Naive thymus-derived CD4-positive, alpha-beta T cell (primary cell): Measurements from ENCODE around the gene GPR78. TPM values are rescaled to one million over a fixed set of nuclear protein-coding genes. Genes with fewer than 3 reads are reported as not detected.

ENCODE experiments used
- ATAC-seq: fragments of 150-1000 bp; cut with Tn5 transposase; 2 replicates; pipeline ENCODE4 v1.10.0; 2021; ENCODE audit warnings: mild to moderate bottlenecking, moderate library complexity
- CTCF ChIA-PET: fragments of 350-600 bp; sonication (Branson Sonifier 250); formaldehyde crosslinking; loops from one replicate; lab custom pipeline; 2021; ENCODE audit warnings: antibody characterized with exemption; lab: Charles Lee
- POLR2A ChIA-PET: fragments of 350-600 bp; sonication (Branson Sonifier 250); formaldehyde crosslinking; loops from one replicate; lab custom pipeline; 2021; ENCODE audit warnings: antibody characterized with exemption, inconsistent platforms; lab: Charles Lee
- DNase-seq, 9 donors: peaks; one replicate each; pipeline versions ENCODE4 v3.0.0 to v3.0.0-alpha.2; 2020 to 2022; ENCODE audit warnings: mixed read lengths in 1 of 9
- H3K27ac ChIP-seq: one replicate; pipeline ENCODE4 v1.7.0; 2013; ENCODE audit warnings: mild to moderate bottlenecking, low read depth, low read length, moderate library complexity
- H3K27me3 ChIP-seq, 2 donors: one replicate each; pipeline ENCODE4 v1.7.0; 2013; ENCODE audit warnings: low read length in 2 of 2, mild to moderate bottlenecking in 2 of 2, moderate library complexity in 2 of 2; ENCODE audit not compliant: control insufficient read depth in 2 of 2, insufficient read depth in 2 of 2
- H3K36me3 ChIP-seq, 3 experiments: 1 replicate in 2 of 3; 2 replicates in 1 of 3; pipeline ENCODE4 v1.7.0; 2013; ENCODE audit warnings: low read length in 3 of 3, mild to moderate bottlenecking in 3 of 3, moderate library complexity in 1 of 3; ENCODE audit not compliant: insufficient read depth in 3 of 3, control insufficient read depth in 2 of 3
- H3K4me1 ChIP-seq, 2 donors: one replicate each; pipeline ENCODE4 v1.7.0; 2013; ENCODE audit warnings: low read length in 2 of 2, mild to moderate bottlenecking in 2 of 2, moderate library complexity in 1 of 2; ENCODE audit not compliant: control insufficient read depth in 2 of 2, insufficient read depth in 2 of 2
- H3K4me3 ChIP-seq: 2 replicates; pipeline ENCODE4 v1.7.0; 2013; ENCODE audit warnings: mild to moderate bottlenecking, low read length
- H3K9me3 ChIP-seq, 3 experiments: 1 replicate in 2 of 3; 2 replicates in 1 of 3; pipeline ENCODE4 v1.7.0; 2013; ENCODE audit warnings: low read length in 3 of 3; ENCODE audit not compliant: control insufficient read depth in 2 of 3
- H3K27ac Mint-ChIP-seq, 9 donors: one replicate each; pipeline ENCODE4 v1.8.0; 2020 to 2022; ENCODE audit warnings: mixed read lengths in 9 of 9, mild to moderate bottlenecking in 8 of 9, moderate library complexity in 5 of 9, inconsistent platforms in 2 of 9
- H3K27me3 Mint-ChIP-seq, 5 donors: one replicate each; pipeline ENCODE4 v1.8.0; 2021 to 2022; ENCODE audit warnings: mixed read lengths in 5 of 5, mild to moderate bottlenecking in 1 of 5
- H3K36me3 Mint-ChIP-seq, 5 donors: one replicate each; pipeline ENCODE4 v1.8.0; 2020 to 2022; ENCODE audit warnings: mixed read lengths in 5 of 5, mild to moderate bottlenecking in 3 of 5, inconsistent platforms in 1 of 5
- H3K4me1 Mint-ChIP-seq, 7 donors: one replicate each; pipeline ENCODE4 v1.8.0; 2020 to 2022; ENCODE audit warnings: mixed read lengths in 7 of 7, mild to moderate bottlenecking in 3 of 7, inconsistent platforms in 1 of 7
- H3K4me3 Mint-ChIP-seq, 10 donors: one replicate each; pipeline ENCODE4 v1.8.0; 2020 to 2022; ENCODE audit warnings: mild to moderate bottlenecking in 10 of 10, mixed read lengths in 10 of 10, moderate library complexity in 6 of 10, inconsistent platforms in 2 of 10
- H3K9me3 Mint-ChIP-seq, 11 donors: one replicate each; pipeline ENCODE4 v1.8.0; 2020 to 2022; ENCODE audit warnings: mixed read lengths in 11 of 11, mild to moderate bottlenecking in 4 of 11, inconsistent platforms in 1 of 11, moderate library complexity in 1 of 11
- intact Hi-C, 2 donors: fragments of 100-400 bp; cut with micrococcal nuclease; formaldehyde crosslinking; loops; one replicate each; pipeline ENCODE4 v1.15.1; 2023
- polyA plus RNA-seq, 2 donors: library from polyadenylated mRNA; unstranded; fragments of 300-500 nt; fragmentation: Illumina TruSeq; gene quantifications; one replicate each; pipeline ENCODE4 v1.2.3, GENCODE V29; 2021
- total RNA-seq, 6 experiments: library from RNA in 5 of 6; stranded (reverse) in 5 of 6; gene quantifications; 1 replicate in 5 of 6; 2 replicates in 1 of 6; pipeline ENCODE4 v1.2.3 and lab custom pipeline; 2021 to 2026

Gene GPR78
- total and polyA plus RNA-seq, 7 experiments from 2014 or later: not detected

DNA sequence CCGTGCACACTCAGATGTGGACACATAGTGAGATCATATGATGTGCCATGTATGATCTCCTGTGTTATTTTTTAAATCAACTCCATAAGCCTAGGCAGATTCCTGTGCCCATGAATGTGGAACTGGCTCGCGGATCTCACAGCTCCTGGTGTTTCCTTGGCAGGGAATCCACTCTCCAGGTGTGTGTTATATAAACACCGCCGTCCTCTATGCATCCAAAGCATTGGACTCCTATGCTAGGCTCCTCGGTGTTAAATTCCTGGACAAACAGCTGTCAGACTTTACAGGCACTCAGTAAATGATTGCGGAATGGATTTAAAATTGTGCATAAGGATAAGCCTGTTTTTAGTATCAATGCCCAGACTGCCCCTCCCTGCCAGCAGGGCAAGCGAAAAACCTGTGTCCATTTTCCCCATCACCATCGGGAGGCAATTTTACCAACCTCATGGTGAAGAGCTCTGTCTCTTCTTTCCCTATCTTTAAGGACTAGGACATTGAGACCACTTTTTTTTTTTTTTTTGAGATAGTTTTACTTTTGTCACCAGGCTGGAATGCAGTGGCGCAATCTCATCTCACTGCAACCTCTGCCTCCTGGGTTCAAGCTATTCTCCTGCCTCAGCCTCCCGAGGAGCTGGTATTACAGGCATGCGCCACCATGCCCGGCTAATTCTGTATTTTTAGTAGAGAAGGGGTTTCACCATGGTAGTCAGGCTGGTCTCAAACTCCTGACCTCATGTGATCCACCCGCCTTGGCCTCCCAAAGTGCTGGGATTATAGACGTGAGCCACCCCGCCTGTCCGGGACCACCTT, 23.6 kb upstream of the GPR78 start:
- intact Hi-C loops: no loop called here
- ATAC-seq (no peak), DNase-seq (no peak)
- Mint-ChIP-seq H3K36me3 (no peaks in the 10 kb centered on the region), H3K27me3 (peaks cover 0 to 1% (median 0%) of the 10 kb centered on the region in 5 donors), H3K27ac (no peak overlapping the region), H3K9me3 (peaks cover 0 to 1% (median 0%) of the 10 kb centered on the region in 11 donors), H3K4me1 (no peaks in the 10 kb centered on the region), H3K4me3 (no peak overlapping the region)
- no peak overlapping the region for H3K27ac ChIP-seq
- no peak overlapping the region for H3K4me3 ChIP-seq
- H3K9me3 ChIP-seq: no peaks in the 10 kb centered on the region
- no peaks in the 10 kb centered on the region for H3K36me3 ChIP-seq
- no peaks in the 10 kb centered on the region for H3K4me1 ChIP-seq
- ChIA-PET POLR2A (no interaction called here), CTCF (no interaction called here)
- no peaks in the 10 kb centered on the region for H3K27me3 ChIP-seq

- DNase-seq: no peak
- ChIA-PET CTCF (no interaction called here), POLR2A (no interaction called here)
- Mint-ChIP-seq H3K4me1 (peaks cover 0 to 2% (median 0%) of the 10 kb centered on the region in 7 donors), H3K27ac (no peak overlapping the region), H3K9me3 (peaks cover 0 to 1% (median 0%) of the 10 kb centered on the region in 11 donors), H3K36me3 (no peaks in the 10 kb centered on the region), H3K4me3 (no peak overlapping the region), H3K27me3 (peaks cover 0 to 6% (median 0%) of the 10 kb centered on the region in 5 donors)
- Histone ChIP-seq H3K4me3 (no peak overlapping the region), H3K36me3 (no peaks in the 10 kb centered on the region), H3K9me3 (no peaks in the 10 kb centered on the region), H3K27me3 (no peaks in the 10 kb centered on the region), H3K27ac (no peak overlapping the region), H3K4me1 (no peaks in the 10 kb centered on the region)
- ATAC-seq: no peak
- intact Hi-C loops: no loop called here
These were observed 22.8 kb upstream of the GPR78 start for GRCh38 chr4:8557151-8558076.

GRCh38 chr4:8558080-8558960, 21.9 kb upstream of the GPR78 start:
- no peaks in the 10 kb centered on the region for H3K9me3 ChIP-seq
- no peak overlapping the region for H3K27ac ChIP-seq
- ChIA-PET POLR2A (no interaction called here), CTCF (no interaction called here)
- DNase-seq (no peak), ATAC-seq (no peak)
- H3K4me1 Mint-ChIP-seq: peaks cover 0 to 2% (median 0%) of the 10 kb centered on the region in 7 donors
- no peaks in the 10 kb centered on the region for H3K27me3 ChIP-seq
- H3K9me3 Mint-ChIP-seq: no peaks in the 10 kb centered on the region
- H3K36me3 Mint-ChIP-seq: no peaks in the 10 kb centered on the region
- H3K36me3 ChIP-seq: no peaks in the 10 kb centered on the region
- no peak overlapping the region for H3K4me3 ChIP-seq
- intact Hi-C loops: no loop called here
- H3K4me3 Mint-ChIP-seq: no peak overlapping the region
- no peak overlapping the region for H3K27ac Mint-ChIP-seq
- peaks cover 0 to 6% (median 0%) of the 10 kb centered on the region in 5 donors for H3K27me3 Mint-ChIP-seq
- no peaks in the 10 kb centered on the region for H3K4me1 ChIP-seq

GRCh38 chr4:8559011-8559410, 21.2 kb upstream of the GPR78 start:
- Histone ChIP-seq H3K4me1 (no peaks in the 10 kb centered on the region), H3K27me3 (no peaks in the 10 kb centered on the region), H3K9me3 (no peaks in the 10 kb centered on the region), H3K36me3 (no peaks in the 10 kb centered on the region), H3K27ac (no peak overlapping the region), H3K4me3 (no peak overlapping the region)
- Mint-ChIP-seq H3K4me1 (peaks cover 0 to 2% (median 0%) of the 10 kb centered on the region in 7 donors), H3K36me3 (no peaks in the 10 kb centered on the region), H3K27me3 (peaks cover 0 to 6% (median 0%) of the 10 kb centered on the region in 5 donors), H3K9me3 (no peaks in the 10 kb centered on the region), H3K4me3 (no peak overlapping the region), H3K27ac (no peak overlapping the region)
- ATAC-seq (no peak), DNase-seq (no peak)
- ChIA-PET POLR2A (no interaction called here), CTCF (no interaction called here)
- intact Hi-C loops: no loop called here

- no peak for DNase-seq
- Histone ChIP-seq H3K4me1 (no peaks in the 10 kb centered on the region), H3K9me3 (no peaks in the 10 kb centered on the region), H3K4me3 (no peak overlapping the region), H3K36me3 (no peaks in the 10 kb centered on the region), H3K27ac (no peak overlapping the region), H3K27me3 (no peaks in the 10 kb centered on the region)
- intact Hi-C loops: no loop called here
- H3K27ac Mint-ChIP-seq: no peak overlapping the region
- no peaks in the 10 kb centered on the region for H3K9me3 Mint-ChIP-seq
- ChIA-PET POLR2A (no interaction called here), CTCF (no interaction called here)
- no peak overlapping the region for H3K4me3 Mint-ChIP-seq
- ATAC-seq: no peak
- H3K4me1 Mint-ChIP-seq: peaks cover 0 to 2% (median 0%) of the 10 kb centered on the region in 7 donors
- no peaks in the 10 kb centered on the region for H3K36me3 Mint-ChIP-seq
- peaks cover 0 to 6% (median 0%) of the 10 kb centered on the region in 5 donors for H3K27me3 Mint-ChIP-seq
These were observed 20.5 kb upstream of the GPR78 start for GRCh38 chr4:8559524-8560264.
